Neural cell (in vitro differentiated cells): ENCODE measurements around the gene NOL9. TPM values are rescaled to one million over a fixed set of nuclear protein-coding genes. Genes with fewer than 3 reads are reported as not detected.

Source experiments
- H2AFZ ChIP-seq: fragments of 200-600, 300-800 bp; sonication (generic), shearing (Covaris generic); 2 replicates; pipeline ENCODE4 v1.6.0; 2014; ENCODE audit warnings: low read depth, mild to moderate bottlenecking, antibody characterized with exemption, low read length, moderate library complexity
- H3F3A ChIP-seq: fragments of 200-600 bp; shearing (Covaris generic); 2 replicates; pipeline ENCODE4 v1.6.1; 2016; ENCODE audit warnings: mild to moderate bottlenecking, moderate library complexity, mixed read lengths, antibody characterized with exemption, low read length; ENCODE audit not compliant: insufficient read depth, poor library complexity, severe bottlenecking
- H3K27ac ChIP-seq: fragments of 200-600, 300-800 bp; sonication (generic), shearing (Covaris generic); 2 replicates; pipeline ENCODE4 v1.5.1; 2014; ENCODE audit warnings: mild to moderate bottlenecking, low read length, moderate library complexity
- H3K27me3 ChIP-seq: fragments of 300-800, 200-600 bp; sonication (generic), shearing (Covaris generic); 2 replicates; pipeline ENCODE4 v1.6.0; 2014; ENCODE audit warnings: mild to moderate bottlenecking, low read depth, low read length, moderate library complexity; ENCODE audit not compliant: insufficient read depth
- H3K36me3 ChIP-seq: fragments of 300-800, 200-600 bp; sonication (generic), shearing (Covaris generic); 2 replicates; pipeline ENCODE4 v1.5.1; 2014; ENCODE audit warnings: mild to moderate bottlenecking, antibody characterized with exemption, low read length, moderate library complexity; ENCODE audit not compliant: insufficient read depth
- H3K4me2 ChIP-seq: fragments of 300-800, 200-600 bp; sonication (generic), shearing (Covaris generic); 2 replicates; pipeline ENCODE4 v1.6.0; 2014; ENCODE audit warnings: mild to moderate bottlenecking, low read length
- H3K4me3 ChIP-seq: fragments of 300-800, 200-600 bp; sonication (generic), shearing (Covaris generic); 2 replicates; pipeline ENCODE4 v1.5.1; 2014; ENCODE audit warnings: mild to moderate bottlenecking, low read length, moderate library complexity
- H3K79me2 ChIP-seq: fragments of 200-600 bp; shearing (Covaris generic); replicated peaks from 2 replicates; pipeline ENCODE4 v1.6.0; 2014; ENCODE audit warnings: mild to moderate bottlenecking, low read length, moderate library complexity; ENCODE audit not compliant: insufficient read depth
- H3K9ac ChIP-seq: fragments of 300-800, 200-600 bp; sonication (generic), shearing (Covaris generic); 2 replicates; pipeline ENCODE4 v1.6.1; 2016; ENCODE audit warnings: mild to moderate bottlenecking, low read length, mixed read lengths
- H3K9me2 ChIP-seq: fragments of 200-600 bp; shearing (Covaris generic); 2 replicates; pipeline ENCODE4 v1.6.1; 2016; ENCODE audit warnings: mild to moderate bottlenecking, low read length, mixed read lengths; ENCODE audit not compliant: insufficient read depth
- H3K9me3 ChIP-seq: fragments of 200-600, 300-800 bp; sonication (generic), shearing (Covaris generic); 2 replicates; pipeline ENCODE4 v1.6.1; 2016; ENCODE audit warnings: mild to moderate bottlenecking, mixed run types, low read length, moderate library complexity, mixed read lengths
- H4K20me1 ChIP-seq: fragments of 200-600 bp; shearing (Covaris generic); 2 replicates; pipeline ENCODE4 v1.6.1; 2016; ENCODE audit warnings: mild to moderate bottlenecking, mixed run types; ENCODE audit not compliant: insufficient read depth
- CTCF ChIP-seq: fragments of 450-650 bp; IDR thresholded peaks from 2 replicates; pipeline ENCODE4 v1.5.1; 2014; ENCODE audit warnings: antibody characterized with exemption, mild to moderate bottlenecking, moderate library complexity; ENCODE audit not compliant: poor library complexity, severe bottlenecking
- EP300 ChIP-seq: fragments of 450-650 bp; conservative IDR thresholded peaks from 2 replicates; pipeline ENCODE4 v1.6.1; 2014; ENCODE audit warnings: antibody characterized with exemption, mild to moderate bottlenecking, moderate library complexity; ENCODE audit not compliant: poor library complexity, severe bottlenecking
- EZH2 ChIP-seq: fragments of 200-600, 300-800 bp; shearing (Covaris generic), sonication (generic); IDR thresholded peaks from 2 replicates; pipeline ENCODE4 v1.6.1; 2014; ENCODE audit warnings: antibody characterized with exemption, low read length, borderline replicate concordance, mild to moderate bottlenecking; ENCODE audit not compliant: insufficient read depth, poor library complexity, severe bottlenecking
- MXI1 ChIP-seq: fragments of 450-650 bp; conservative IDR thresholded peaks from 2 replicates; pipeline ENCODE4 v1.6.1; 2014; ENCODE audit warnings: antibody characterized with exemption, mild to moderate bottlenecking; ENCODE audit not compliant: poor library complexity, severe bottlenecking
- POLR2AphosphoS5 ChIP-seq: IDR thresholded peaks from 2 replicates; pipeline ENCODE4 v1.6.1; 2012
- RAD21 ChIP-seq: fragments of 450-650 bp; conservative IDR thresholded peaks from 2 replicates; pipeline ENCODE4 v1.6.1; 2014; ENCODE audit warnings: antibody characterized with exemption, mild to moderate bottlenecking, moderate library complexity
- REST ChIP-seq: IDR thresholded peaks from 2 replicates; pipeline ENCODE4 v1.6.1; 2012; ENCODE audit warnings: borderline replicate concordance
- SMC3 ChIP-seq: fragments of 450-650 bp; conservative IDR thresholded peaks from 2 replicates; pipeline ENCODE4 v1.6.1; 2014; ENCODE audit warnings: antibody characterized with exemption, mild to moderate bottlenecking, moderate library complexity; ENCODE audit not compliant: poor library complexity
- TAF1 ChIP-seq: IDR thresholded peaks from 2 replicates; pipeline ENCODE4 v1.6.1; 2012; ENCODE audit warnings: low read depth
- polyA plus RNA-seq: library from polyadenylated mRNA; depleted of rRNA; stranded (reverse); fragments of >200 nt; gene quantifications from 2 replicates; pipeline ENCODE4 v1.2.3, GENCODE V29; 2014

Gene NOL9
- polyA plus RNA-seq, 1 donor from 2014 or later, result 30.7 TPM

- Histone ChIP-seq H3K79me2 (no peaks in the 10 kb centered on the region), H3K36me3 (no peaks in the 10 kb centered on the region), H3K27ac (no peak within 1 kb of the TSS), H2AFZ (no peak within 1 kb of the TSS), H3K9ac (peak within 1 kb of the TSS; percentile 53), H3K4me3 (peak within 1 kb of the TSS; percentile 73), H3K9me2 (no peaks in the 10 kb centered on the region), H4K20me1 (no peaks in the 10 kb centered on the region), H3K9me3 (no peaks in the 10 kb centered on the region), H3F3A (no peaks in the 10 kb centered on the region), H3K4me2 (peak within 1 kb of the TSS; percentile 88), H3K27me3 (no peaks in the 10 kb centered on the region)
- TF ChIP-seq RAD21, result no peak
- TF ChIP-seq EP300, result no peak
- no peak for TF ChIP-seq POLR2AphosphoS5
- no peak for TF ChIP-seq MXI1
- TF ChIP-seq TAF1, result no peak
- no peak for TF ChIP-seq EZH2
- no peak for TF ChIP-seq SMC3
- TF ChIP-seq REST, result no peak
- TF ChIP-seq CTCF, result no peak
These were observed 62.8 kb downstream of the NOL9 start, which contains the start of gene PLEKHG5 for GRCh38 chr1:6491480-6491962. Gene PLEKHG5, minus strand, starts transcription at chr1:6491667. Its CDS starts 14,096 bp downstream, at chr1:6477571.

- H3K79me2 ChIP-seq, result no peaks in the 10 kb centered on the region
- no peak overlapping the region for H2AFZ ChIP-seq
- no peak overlapping the region for H3K27ac ChIP-seq
These were observed 63.2 kb downstream of the NOL9 start for GRCh38 chr1:6491081-6491449.

More at GRCh38 chr1:6491081-6491449, 63.2 kb downstream of the NOL9 start:
- no peaks in the 10 kb centered on the region for H4K20me1 ChIP-seq
- H3F3A ChIP-seq, result no peaks in the 10 kb centered on the region
- H3K36me3 ChIP-seq, result no peaks in the 10 kb centered on the region
- H3K27me3 ChIP-seq, result peaks cover under 1% of the 10 kb centered on the region
- H3K9me2 ChIP-seq, result no peaks in the 10 kb centered on the region
- no peaks in the 10 kb centered on the region for H3K9me3 ChIP-seq
- peak overlapping the region; percentile 53 for H3K9ac ChIP-seq
- H3K4me2 ChIP-seq, result peak overlapping the region; percentile 88
- peak overlapping the region; percentile 73 for H3K4me3 ChIP-seq
- TF ChIP-seq EZH2, result no peak
- no peak for TF ChIP-seq SMC3
- TF ChIP-seq RAD21, result no peak
- TF ChIP-seq EP300, result no peak
- TF ChIP-seq MXI1, result no peak
- no peak for TF ChIP-seq CTCF
- no peak for TF ChIP-seq TAF1
- no peak for TF ChIP-seq REST
- no peak for TF ChIP-seq POLR2AphosphoS5
